ENCODE results near the gene NEUROD4.

The NEUROD4 gene

GRCh38 chr12:54997929-54998522 lies 21.7 kb upstream of the NEUROD4 start:
- no peak for DNase-seq (ENCODE audit: low spot score)

GRCh38 chr12:54998958-54999510 lies 20.7 kb upstream of the NEUROD4 start:
- DNase-seq (ENCODE audit: low spot score): no peak

GRCh38 chr12:55001198-55001868 lies 18.4 kb upstream of the NEUROD4 start:
- no peak for DNase-seq (ENCODE audit: low spot score)

GRCh38 chr12:55002355-55002754 lies 17.4 kb upstream of the NEUROD4 start:
- DNase-seq (ENCODE audit: low spot score): no peak

GRCh38 chr12:55008944-55009585 lies 10.7 kb upstream of the NEUROD4 start:
- DNase-seq (ENCODE audit: low spot score): no peak

GRCh38 chr12:55017416-55017925 lies 2.3 kb upstream of the NEUROD4 start:
- no peak for DNase-seq (ENCODE audit: low spot score)

GRCh38 chr12:55024575-55024974 lies 4.8 kb downstream of the NEUROD4 start:
- no peak for DNase-seq (ENCODE audit: low spot score)

GRCh38 chr12:55025508-55025907 lies 5.7 kb downstream of the NEUROD4 start:
- DNase-seq (ENCODE audit: low spot score): no peak

- no peak for DNase-seq (ENCODE audit: low spot score)
Observed at GRCh38 chr12:55034218-55034617, 14.4 kb downstream of the NEUROD4 start.

- DNase-seq (ENCODE audit: low spot score): no peak
Observed at GRCh38 chr12:55036326-55037115, 16.7 kb downstream of the NEUROD4 start.

GRCh38 chr12:55037351-55037987 lies 17.7 kb downstream of the NEUROD4 start:
- no peak for DNase-seq (ENCODE audit: low spot score)

- no peak for DNase-seq (ENCODE audit: low spot score)
Observed at GRCh38 chr12:55039395-55040354, 19.9 kb downstream of the NEUROD4 start.

- no peak for DNase-seq (ENCODE audit: low spot score)
Observed at GRCh38 chr12:55041345-55042055, 21.7 kb downstream of the NEUROD4 start.

- DNase-seq (ENCODE audit: low spot score): no peak
Observed at GRCh38 chr12:55043542-55043941, 23.8 kb downstream of the NEUROD4 start.

GRCh38 chr12:55044135-55044534 lies 24.4 kb downstream of the NEUROD4 start:
- no peak for DNase-seq (ENCODE audit: low spot score)

- no peak for DNase-seq (ENCODE audit: low spot score)
Observed at GRCh38 chr12:55049676-55050075, 29.9 kb downstream of the NEUROD4 start.

GRCh38 chr12:55051197-55051947 lies 31.6 kb downstream of the NEUROD4 start:
- no peak for DNase-seq (ENCODE audit: low spot score)

- DNase-seq (ENCODE audit: low spot score): no peak
Observed at GRCh38 chr12:55057481-55057880, 37.7 kb downstream of the NEUROD4 start.

GRCh38 chr12:55058082-55058481 lies 38.3 kb downstream of the NEUROD4 start:
- no peak for DNase-seq (ENCODE audit: low spot score)

Data from kidney capillary endothelial cell (primary cell).